GM10266 (cell line): ENCODE data around the gene IFI6.
"Not testable (repeated sequence)": the region's sequence is repeated elsewhere in the genome, so short reads cannot be mapped to it uniquely, and the experiment has no call there.

Experiments used
- DNase-seq: peaks from one replicate; pipeline ENCODE4 v3.0.0; 2012; ENCODE audit errors: extremely low spot score
- TF ChIP-seq, protein P1 (sequence below): IDR thresholded peaks from 2 replicates; pipeline ENCODE4 v1.5.1; 2012; ENCODE audit warnings: mild to moderate bottlenecking, low read depth; ENCODE audit not compliant: control insufficient read depth, insufficient read depth; ENCODE audit errors: missing control alignments

The IFI6 gene

DNA sequence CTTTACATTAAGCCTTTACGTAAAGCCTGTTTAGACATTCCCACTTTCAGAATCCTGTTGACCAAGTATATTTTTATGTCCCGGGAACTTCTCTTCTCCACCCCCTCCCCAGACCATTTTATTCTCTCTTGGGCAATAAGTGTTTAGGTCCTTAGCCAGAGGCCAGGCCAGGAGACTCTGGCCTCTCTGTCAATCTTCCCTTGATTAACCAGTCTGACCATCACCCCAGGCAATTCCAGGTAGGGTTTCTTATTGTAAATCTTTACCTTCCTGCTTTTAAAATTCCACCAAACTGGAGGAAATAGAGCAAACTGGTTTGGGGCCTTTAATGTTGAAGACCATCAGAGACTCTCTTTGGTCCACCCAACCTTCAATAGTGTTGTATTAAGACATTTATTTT lies 12.2 kb upstream of the IFI6 start:
- TF ChIP-seq, protein P1, sequence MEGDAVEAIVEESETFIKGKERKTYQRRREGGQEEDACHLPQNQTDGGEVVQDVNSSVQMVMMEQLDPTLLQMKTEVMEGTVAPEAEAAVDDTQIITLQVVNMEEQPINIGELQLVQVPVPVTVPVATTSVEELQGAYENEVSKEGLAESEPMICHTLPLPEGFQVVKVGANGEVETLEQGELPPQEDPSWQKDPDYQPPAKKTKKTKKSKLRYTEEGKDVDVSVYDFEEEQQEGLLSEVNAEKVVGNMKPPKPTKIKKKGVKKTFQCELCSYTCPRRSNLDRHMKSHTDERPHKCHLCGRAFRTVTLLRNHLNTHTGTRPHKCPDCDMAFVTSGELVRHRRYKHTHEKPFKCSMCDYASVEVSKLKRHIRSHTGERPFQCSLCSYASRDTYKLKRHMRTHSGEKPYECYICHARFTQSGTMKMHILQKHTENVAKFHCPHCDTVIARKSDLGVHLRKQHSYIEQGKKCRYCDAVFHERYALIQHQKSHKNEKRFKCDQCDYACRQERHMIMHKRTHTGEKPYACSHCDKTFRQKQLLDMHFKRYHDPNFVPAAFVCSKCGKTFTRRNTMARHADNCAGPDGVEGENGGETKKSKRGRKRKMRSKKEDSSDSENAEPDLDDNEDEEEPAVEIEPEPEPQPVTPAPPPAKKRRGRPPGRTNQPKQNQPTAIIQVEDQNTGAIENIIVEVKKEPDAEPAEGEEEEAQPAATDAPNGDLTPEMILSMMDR, result no peak
- no peak for DNase-seq

DNA sequence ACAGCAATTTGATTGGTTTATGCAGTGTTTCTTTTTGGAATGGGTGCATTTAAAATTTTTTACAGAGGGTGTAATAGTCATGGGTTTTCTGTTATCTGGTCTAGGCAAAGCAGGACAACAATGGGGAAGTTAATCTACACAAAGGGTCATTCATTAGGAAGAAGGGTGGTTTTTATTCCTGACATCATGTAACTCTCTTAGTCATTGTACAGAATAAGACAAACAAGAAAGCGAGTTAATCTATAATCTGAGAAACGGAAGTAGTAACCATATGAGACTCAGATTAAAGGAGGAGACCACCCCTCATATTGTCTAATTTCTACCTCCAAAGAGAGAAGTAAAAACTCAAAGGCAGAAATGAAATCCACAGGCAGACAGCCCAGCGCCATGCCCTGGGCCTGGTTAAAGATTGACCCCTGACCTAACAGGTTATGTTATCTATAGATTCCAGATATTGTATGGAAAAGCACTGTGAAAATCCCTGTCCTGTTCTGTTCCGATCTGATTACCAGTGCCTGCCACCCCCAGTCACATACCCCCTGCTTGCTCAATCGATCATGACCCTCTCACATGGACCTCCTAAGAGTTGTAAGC lies 10.5 kb upstream of the IFI6 start:
- TF ChIP-seq, protein P1, result no peak
- no peak for DNase-seq

DNA sequence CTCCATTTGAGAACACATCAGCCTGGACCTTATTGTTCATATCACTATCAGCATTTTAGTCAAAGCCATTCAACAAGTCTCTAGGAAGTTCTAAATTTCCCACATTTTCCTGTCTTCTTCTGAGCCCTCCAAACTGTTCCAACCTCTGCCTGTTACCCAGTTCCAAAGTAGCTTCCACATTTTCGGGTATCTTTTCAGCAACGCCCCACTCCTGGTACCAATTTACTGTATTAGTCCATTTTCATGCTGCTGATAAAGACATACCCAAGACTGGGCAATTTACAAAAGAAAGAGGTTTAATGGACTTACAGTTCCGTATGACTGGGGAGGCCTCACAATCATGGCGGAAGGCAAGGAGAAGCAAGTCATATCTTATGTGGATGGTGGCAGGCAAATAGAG lies 9.6 kb upstream of the IFI6 start:
- not testable (repeated sequence) for DNase-seq

DNA sequence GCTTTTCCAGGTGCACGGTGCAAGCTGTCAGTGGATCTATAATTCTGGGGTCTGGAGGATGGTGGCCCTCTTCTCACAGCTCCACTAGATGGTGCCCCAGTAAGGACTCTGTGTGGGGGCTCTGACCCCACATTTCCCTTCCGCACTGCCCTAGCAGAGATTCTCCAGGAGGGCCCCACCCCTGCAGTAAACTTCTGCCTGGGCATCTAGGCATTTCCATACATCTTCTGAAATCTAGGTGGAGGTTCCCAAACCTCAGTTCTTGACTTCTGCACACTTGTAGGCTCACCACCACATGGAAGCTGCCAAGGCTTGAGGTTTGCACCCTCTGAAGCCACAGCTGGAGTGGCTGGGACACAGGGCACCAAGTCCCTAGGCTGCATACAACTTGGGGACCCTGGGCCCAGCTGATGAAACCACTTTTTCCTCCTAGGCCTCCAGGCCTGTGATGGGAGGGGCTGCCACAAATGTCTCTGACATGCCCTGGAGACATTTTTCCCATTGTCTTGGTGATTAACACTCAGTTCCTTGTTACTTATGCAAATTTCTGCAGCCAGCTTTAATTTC lies 8.3 kb upstream of the IFI6 start:
- not testable (repeated sequence) for DNase-seq

DNA sequence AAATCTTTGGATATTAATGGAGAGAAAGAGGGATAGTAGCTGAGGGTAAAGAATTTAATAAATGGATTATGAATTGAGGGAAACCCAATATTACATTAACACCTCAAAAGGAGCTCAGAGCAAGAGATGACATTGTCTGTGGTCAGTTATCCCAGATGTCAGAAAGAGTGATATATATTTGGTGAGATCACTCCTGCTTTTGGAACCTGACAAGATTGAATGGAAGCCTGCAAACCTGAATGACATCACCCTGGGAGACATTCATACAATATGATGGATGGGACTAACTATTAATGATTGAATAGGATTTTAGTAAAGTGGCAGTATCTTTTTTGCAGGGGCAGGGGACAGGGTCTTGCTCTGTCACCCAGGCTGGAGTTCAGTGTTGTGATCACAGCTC lies 6.8 kb upstream of the IFI6 start:
- TF ChIP-seq, protein P1, result no peak
- no peak for DNase-seq

DNA sequence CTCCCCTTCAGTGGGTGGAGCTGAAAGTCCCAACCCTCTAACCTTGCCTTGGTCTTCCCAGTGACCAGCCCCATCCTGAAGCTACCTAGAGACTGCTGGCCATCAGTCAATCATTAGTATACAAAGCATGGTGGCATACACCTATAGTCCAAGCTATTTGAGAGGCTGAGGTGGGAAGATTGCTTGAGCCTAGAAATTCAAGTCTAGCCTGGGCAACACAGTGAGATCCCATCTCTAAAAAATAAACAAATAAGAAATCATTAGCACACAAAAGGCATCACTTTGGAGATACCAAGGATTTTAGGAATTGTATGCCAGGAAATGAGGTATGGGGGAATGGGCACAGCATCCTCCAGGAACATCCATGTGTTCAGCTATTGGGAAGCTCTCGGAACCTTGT lies 4.4 kb upstream of the IFI6 start:
- TF ChIP-seq, protein P1, result no peak
- no peak for DNase-seq

DNA sequence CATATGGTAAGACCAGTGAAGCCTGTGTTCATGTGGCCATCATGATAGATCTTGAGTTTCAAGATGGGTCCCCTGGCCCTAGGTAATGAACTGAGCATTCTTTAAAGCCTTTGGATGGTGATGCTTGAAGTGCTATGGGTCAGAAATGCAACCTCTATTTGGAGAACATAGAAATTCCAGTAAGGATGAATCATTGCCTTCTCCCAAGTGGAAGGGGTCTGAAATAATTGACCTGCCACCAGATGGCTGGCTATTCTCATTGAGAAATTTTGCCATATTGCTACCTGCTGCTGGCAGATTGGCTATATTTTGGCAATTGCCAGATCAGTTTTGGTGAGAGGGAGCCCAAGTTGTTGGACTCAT lies 739 bp upstream of the IFI6 start:
- DNase-seq, result no peak
- TF ChIP-seq, protein P1, result no peak

DNA sequence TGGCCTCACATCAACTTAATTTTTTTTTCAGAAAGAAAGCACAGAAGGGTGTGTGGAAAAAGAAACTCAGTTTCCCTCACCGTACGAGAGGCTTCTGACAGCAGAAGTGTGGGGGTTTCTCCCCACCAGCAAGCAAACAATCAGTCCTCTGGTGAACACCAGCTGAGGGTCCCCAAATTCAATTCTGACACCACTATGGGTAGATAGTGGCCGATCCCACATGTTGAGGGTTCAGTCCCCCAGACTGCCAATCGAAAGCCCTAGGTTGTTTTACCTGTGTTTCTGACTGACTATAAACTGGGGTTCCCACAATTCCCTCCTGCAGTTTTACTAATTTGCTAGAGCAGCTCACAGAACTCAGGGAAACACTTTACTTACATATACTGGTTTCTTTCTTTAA lies 2.1 kb downstream of the IFI6 start:
- DNase-seq, result no peak
- TF ChIP-seq, protein P1, result no peak
